DND-41 (cell line): ENCODE data around the gene SMPX.

ENCODE experiments used
- CTCF ChIP-seq: IDR thresholded peaks from 2 replicates; pipeline ENCODE4 v1.5.1; 2012; ENCODE audit warnings: borderline replicate concordance, low read length, moderate library complexity, mild to moderate bottlenecking; ENCODE audit not compliant: poor library complexity, severe bottlenecking; ENCODE audit errors: extremely low read depth
- EZH2 ChIP-seq: IDR thresholded peaks from 3 replicates; pipeline ENCODE4 v1.6.1; 2012; ENCODE audit warnings: borderline replicate concordance, low read depth, mild to moderate bottlenecking, moderate library complexity, low read length, inconsistent platforms; ENCODE audit not compliant: severe bottlenecking

GRCh38 chrX:21711129-21711847, 46.6 kb downstream of the SMPX start:
- no peak for TF ChIP-seq CTCF
- TF ChIP-seq EZH2: no peak
